ENCODE measurements around the gene CUL9. TPM values are rescaled to one million over a fixed set of nuclear protein-coding genes. Genes with fewer than 3 reads are reported as not detected.

The CUL9 gene
- total and polyA plus RNA-seq, 8 donors: 11.3 to 99.3 (median 15.1) TPM

DNA sequence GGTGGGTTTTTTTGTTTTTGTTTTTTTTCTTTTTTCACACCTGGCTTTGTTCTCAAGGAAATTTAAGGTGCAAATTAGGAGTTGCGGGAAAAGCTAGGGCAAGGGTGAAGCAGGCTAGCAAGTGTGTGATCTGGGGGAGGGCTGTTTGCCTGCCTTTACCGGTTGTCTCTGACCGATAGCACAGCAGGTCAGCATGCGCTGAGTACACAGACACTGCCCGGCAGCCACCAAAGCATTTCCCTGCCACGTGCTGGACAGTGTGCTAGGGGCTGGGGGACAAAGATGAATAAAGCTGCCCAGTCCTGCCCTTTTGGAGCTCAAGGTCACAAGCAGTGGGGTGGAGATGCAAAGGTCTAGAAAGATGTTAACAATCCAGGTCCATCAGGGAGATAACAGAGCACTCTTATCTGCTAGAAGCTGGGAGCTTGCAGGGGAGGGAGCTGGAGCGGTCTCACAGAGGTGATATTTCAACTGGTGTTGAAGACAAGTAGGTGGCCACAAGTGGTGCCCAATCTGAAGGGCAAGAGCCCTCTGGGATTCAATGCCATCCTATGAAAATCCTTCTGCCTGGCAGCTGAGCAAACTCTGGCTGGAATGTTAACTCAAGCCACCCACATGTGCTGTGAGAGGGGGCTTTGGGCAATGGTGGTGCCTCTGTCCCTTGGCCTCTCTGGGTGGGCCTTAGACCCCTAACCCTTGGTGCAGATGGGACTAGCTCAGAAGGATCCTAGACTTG is 85.8 kb downstream of the CUL9 start:
- TF ChIP-seq, protein P1, sequence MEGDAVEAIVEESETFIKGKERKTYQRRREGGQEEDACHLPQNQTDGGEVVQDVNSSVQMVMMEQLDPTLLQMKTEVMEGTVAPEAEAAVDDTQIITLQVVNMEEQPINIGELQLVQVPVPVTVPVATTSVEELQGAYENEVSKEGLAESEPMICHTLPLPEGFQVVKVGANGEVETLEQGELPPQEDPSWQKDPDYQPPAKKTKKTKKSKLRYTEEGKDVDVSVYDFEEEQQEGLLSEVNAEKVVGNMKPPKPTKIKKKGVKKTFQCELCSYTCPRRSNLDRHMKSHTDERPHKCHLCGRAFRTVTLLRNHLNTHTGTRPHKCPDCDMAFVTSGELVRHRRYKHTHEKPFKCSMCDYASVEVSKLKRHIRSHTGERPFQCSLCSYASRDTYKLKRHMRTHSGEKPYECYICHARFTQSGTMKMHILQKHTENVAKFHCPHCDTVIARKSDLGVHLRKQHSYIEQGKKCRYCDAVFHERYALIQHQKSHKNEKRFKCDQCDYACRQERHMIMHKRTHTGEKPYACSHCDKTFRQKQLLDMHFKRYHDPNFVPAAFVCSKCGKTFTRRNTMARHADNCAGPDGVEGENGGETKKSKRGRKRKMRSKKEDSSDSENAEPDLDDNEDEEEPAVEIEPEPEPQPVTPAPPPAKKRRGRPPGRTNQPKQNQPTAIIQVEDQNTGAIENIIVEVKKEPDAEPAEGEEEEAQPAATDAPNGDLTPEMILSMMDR (IDR thresholded peaks at IDR 0.05): no peak
- FAIRE-seq (no peak), DNase-seq (peak in 2 of 6 donors; percentile 65 to 85), ATAC-seq (peak; percentile 35 to 78 (median 68))
- H3K36me3 ChIP-seq: no peaks in the 10 kb centered on the region
- H3K4me3 ChIP-seq: no peak overlapping the region
- no peaks in the 10 kb centered on the region for H3K27me3 ChIP-seq
- intact Hi-C loops (cut with DNase I): no loop called here
- peak overlapping the region in 3 of 4 donors; percentile 11 to 87 (median 84) for H3K27ac ChIP-seq
- H3K9me3 ChIP-seq: no peaks in the 10 kb centered on the region
- H3K4me1 ChIP-seq: peaks cover 7 to 31% (median 16%) of the 10 kb centered on the region in 3 donors
- 28 to 29% methylated on average over 7 of the region's 7 CpGs for WGBS, 2 donors

DNA sequence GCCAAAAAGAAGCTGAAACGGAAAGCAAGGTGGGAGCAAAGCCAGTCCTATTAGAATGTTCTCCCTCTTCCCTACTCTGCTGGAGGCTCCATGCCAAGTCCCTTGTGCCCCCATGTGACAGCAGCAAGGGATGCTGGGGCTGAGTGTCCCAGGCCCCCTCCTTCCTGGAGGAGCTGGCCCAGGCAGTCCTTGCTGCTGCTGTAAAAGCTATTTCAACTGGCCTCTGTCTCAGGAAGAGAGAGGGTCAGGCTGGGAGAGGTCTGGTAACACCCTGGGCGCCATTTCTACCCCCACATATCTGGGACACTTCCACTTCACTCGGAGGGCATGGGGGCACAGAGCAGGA is 86.3 kb downstream of the CUL9 start:
- H3K4me3 ChIP-seq: no peak overlapping the region
- H3K27ac ChIP-seq: peak overlapping the region in 2 of 4 donors; percentile 84 to 87
- no peaks in the 10 kb centered on the region for H3K36me3 ChIP-seq
- 77 to 79% methylated on average over 3 of the region's 3 CpGs for WGBS, 2 donors
- peak in 2 of 6 donors; percentile 35 to 72 for DNase-seq
- FAIRE-seq: no peak
- TF ChIP-seq, protein P1 (IDR thresholded peaks at IDR 0.05): no peak
- intact Hi-C loops (cut with DNase I): no loop called here
- ATAC-seq: peak in 2 of 4 donors; percentile 14 to 37
- no peaks in the 10 kb centered on the region for H3K9me3 ChIP-seq
- no peaks in the 10 kb centered on the region for H3K27me3 ChIP-seq
- H3K4me1 ChIP-seq: peaks cover 7 to 31% (median 16%) of the 10 kb centered on the region in 3 donors

DNA sequence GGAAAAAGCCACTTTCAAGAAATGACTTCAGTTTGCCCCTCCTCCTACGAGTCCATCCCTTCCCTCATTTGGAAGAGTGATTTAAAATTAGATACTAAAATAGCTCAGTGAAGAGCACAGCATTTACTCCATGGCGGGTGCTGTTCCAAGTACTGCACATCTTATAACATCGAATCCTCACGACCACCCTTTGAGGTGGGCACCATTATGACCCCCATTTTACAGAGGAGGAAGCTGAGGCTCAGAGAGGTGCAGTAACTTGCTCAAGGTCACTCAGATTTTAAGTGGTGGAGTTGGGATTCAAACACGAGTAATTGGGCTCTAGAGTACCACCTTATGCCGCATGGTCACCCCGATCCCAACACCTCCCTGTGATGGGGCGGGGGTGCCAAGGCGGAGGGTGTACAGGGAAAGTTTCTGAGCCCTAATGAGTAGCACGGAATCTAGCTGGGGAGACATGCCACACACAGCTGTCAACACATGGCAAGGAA is 86.8 kb downstream of the CUL9 start:
- WGBS, 2 donors: 71 to 78% methylated on average over 10 of the region's 10 CpGs
- intact Hi-C loops (cut with DNase I): no loop called here
- no peak for FAIRE-seq
- Histone ChIP-seq H3K4me1 (peaks cover 7 to 31% (median 16%) of the 10 kb centered on the region in 3 donors), H3K27ac (peak overlapping the region in 2 of 4 donors; percentile 84 to 87), H3K36me3 (no peaks in the 10 kb centered on the region), H3K4me3 (peak overlapping the region in 1 of 4 donors; percentile 43), H3K27me3 (no peaks in the 10 kb centered on the region), H3K9me3 (no peaks in the 10 kb centered on the region)
- no peak for DNase-seq
- no peak for ATAC-seq
- TF ChIP-seq, protein P1 (IDR thresholded peaks at IDR 0.05): no peak

DNA sequence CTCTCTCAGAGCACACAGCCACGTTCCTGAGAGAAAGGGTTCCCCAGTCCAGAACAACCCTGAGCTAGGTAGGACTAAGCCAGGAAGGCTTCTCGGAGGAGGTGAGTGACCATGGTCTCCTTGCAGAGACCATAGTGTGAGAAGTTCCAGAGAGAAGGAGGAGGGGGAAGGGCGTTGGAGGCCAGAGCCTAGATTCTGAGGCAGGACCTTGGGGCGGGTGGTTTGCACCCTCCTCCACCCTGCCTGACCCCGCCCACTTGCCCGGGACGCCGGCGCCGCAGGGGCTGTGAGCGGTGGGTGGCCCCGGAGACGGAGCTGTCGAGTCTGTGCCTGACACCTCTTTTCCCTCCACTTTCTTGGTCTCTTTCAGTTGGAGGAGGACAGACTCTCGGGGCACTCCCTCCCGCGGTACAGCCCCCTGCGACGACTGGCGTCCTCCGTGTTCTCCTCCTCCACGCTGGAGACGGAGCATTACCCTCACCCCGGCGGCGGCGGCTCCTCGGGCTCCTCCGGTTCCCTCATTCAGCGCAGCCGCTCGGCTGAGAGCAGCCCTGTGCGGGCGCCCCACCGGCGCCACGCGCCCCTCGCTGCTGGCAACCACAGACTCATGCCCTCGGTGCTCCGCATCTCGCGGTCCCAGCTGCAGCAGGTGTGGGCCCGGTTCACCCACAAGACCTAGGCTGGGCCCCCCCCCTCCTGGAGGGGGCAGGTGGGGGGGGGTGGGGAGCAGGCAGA is 87.4 kb downstream of the CUL9 start:
- peak overlapping the region in 2 of 4 donors; percentile 84 to 87 for H3K27ac ChIP-seq
- H3K27me3 ChIP-seq: no peaks in the 10 kb centered on the region
- H3K4me3 ChIP-seq: peak overlapping the region in 2 of 4 donors; percentile 35 to 43
- TF ChIP-seq, protein P1 (IDR thresholded peaks at IDR 0.05): no peak
- no peaks in the 10 kb centered on the region for H3K9me3 ChIP-seq
- intact Hi-C loops (cut with DNase I): no loop called here
- H3K36me3 ChIP-seq: no peaks in the 10 kb centered on the region
- peaks cover 7 to 31% (median 16%) of the 10 kb centered on the region in 3 donors for H3K4me1 ChIP-seq
- DNase-seq (peak; percentile 31 to 85 (median 61)), ATAC-seq (peak; percentile 46 to 70 (median 57)), FAIRE-seq (no peak)
- 8 to 10% methylated on average over 44 of the region's 44 CpGs for WGBS, 2 donors
